Motor neuron (in vitro differentiated cells): Measurements from ENCODE around the gene ADCY3. TPM values are rescaled to one million over a fixed set of nuclear protein-coding genes. Genes with fewer than 3 reads are reported as not detected.

Experiments
- ATAC-seq, 8 experiments: fragments of 200-7000 bp; cut with Tn5 transposase; replicated peaks in 6 of 8; 2 replicates each; pipeline ENCODE4 v1.8.0; 2021; ENCODE audit warnings: mild to moderate bottlenecking in 8 of 8, moderate library complexity in 8 of 8
- H3K27ac ChIP-seq, 2 donors: fragments of 250-450 bp; sonication (Bioruptor Pico); 2 replicates each; pipeline ENCODE4 v1.9.0; 2021; ENCODE audit warnings: antibody characterized with exemption in 2 of 2, mild to moderate bottlenecking in 2 of 2, moderate library complexity in 1 of 2
- H3K4me1 ChIP-seq, 2 donors: fragments of 250-450 bp; sonication (Bioruptor Pico); replicated peaks in 1 of 2; 2 replicates each; pipeline ENCODE4 v1.6.1; 2021; ENCODE audit warnings: antibody characterized with exemption in 2 of 2, mild to moderate bottlenecking in 2 of 2, moderate library complexity in 1 of 2
- H3K4me3 ChIP-seq, 5 donors: fragments of 250-450 bp; sonication (Bioruptor Pico); 2 replicates each; pipeline ENCODE4 v1.9.0; 2021; ENCODE audit warnings: antibody characterized with exemption in 5 of 5, mild to moderate bottlenecking in 5 of 5, moderate library complexity in 4 of 5
- WGBS, 10 experiments: fragments of 450-650 bp; shearing (Covaris generic); methylation state at CpG; one replicate each; pipeline ENCODE4 v1.0.0; 2022; 5-methylcytosine and 5-hydroxymethylcytosine counted together
- in situ Hi-C, 9 experiments: fragments of 400-800 bp; cut with MboI; loops; one replicate each; pipeline ENCODE4 v1.15.0; 2021; ENCODE audit warnings: low sequenced_read_pairs in 9 of 9, low pct_unique_long_range_greater_than_20kb in 2 of 9; ENCODE audit not compliant: unreplicated experiment in 9 of 9
- total RNA-seq, 8 experiments: library from RNA; unstranded; fragments of 300-600 nt; gene quantifications; 2 replicates each; pipeline versions ENCODE4 v1.2.3 to v1.2.4, GENCODE V29; 2022

Gene ADCY3
- total RNA-seq, 8 experiments from 2014 or later: 10.2 to 91.3 (median 20.6) TPM

DNA sequence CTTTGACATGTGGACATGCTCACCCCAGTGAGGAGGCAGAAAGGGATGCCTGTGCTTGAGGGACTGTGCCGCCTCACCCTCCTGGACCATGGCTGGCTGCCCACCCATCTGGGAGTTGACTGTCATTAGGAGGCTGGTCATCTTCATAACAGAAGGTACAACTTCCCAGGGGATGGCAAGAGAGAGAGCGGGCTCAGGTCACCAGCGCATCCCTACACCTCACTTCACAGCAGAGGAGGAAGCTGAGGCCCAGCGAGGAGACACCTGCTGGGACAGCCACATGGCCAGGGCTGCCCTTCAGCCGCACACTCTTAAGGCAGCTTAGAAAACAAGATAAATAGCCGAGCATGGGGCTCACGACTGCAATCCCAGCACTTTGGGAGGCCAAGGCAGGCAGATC lies 59.4 kb downstream of the ADCY3 start:
- Histone ChIP-seq H3K4me1 (peaks cover 5 to 10% of the 10 kb centered on the region in 2 donors), H3K4me3 (no peak overlapping the region), H3K27ac (no peak overlapping the region)
- ATAC-seq: no peak
- in situ Hi-C loops: no loop called here
- 90 to 100% (median 97%) methylated on average over 1 to 4 of the region's 7 CpGs; no CpG with 5 or more reads in 7 of the 10 experiments for WGBS, 10 experiments

GRCh38 chr2:24859968-24860600 lies 60.0 kb downstream of the ADCY3 start:
- WGBS, 10 experiments: 91 to 100% (median 100%) methylated on average over 1 to 4 of the region's 15 CpGs; no CpG with 5 or more reads in 7 of the 10 experiments

GRCh38 chr2:24858996-24859395 lies 61.0 kb downstream of the ADCY3 start:
- 79 to 100% (median 83%) methylated on average over 1 to 13 of the region's 13 CpGs; no CpG with 5 or more reads in 1 of the 10 experiments for WGBS, 10 experiments
- Histone ChIP-seq H3K4me1 (peaks cover 7 to 16% of the 10 kb centered on the region in 2 donors), H3K27ac (no peak overlapping the region), H3K4me3 (no peak overlapping the region)
- in situ Hi-C loops: no loop called here
- ATAC-seq: no peak

More at GRCh38 chr2:24859968-24860600, 60.0 kb downstream of the ADCY3 start:
- ATAC-seq: no peak
- Histone ChIP-seq H3K27ac (no peak overlapping the region), H3K4me1 (peaks cover 7 to 15% of the 10 kb centered on the region in 2 donors), H3K4me3 (no peak overlapping the region)
- in situ Hi-C loops: no loop called here

GRCh38 chr2:24857746-24858145 lies 62.3 kb downstream of the ADCY3 start:
- peaks cover 7 to 16% of the 10 kb centered on the region in 2 donors for H3K4me1 ChIP-seq
- H3K4me3 ChIP-seq: no peak overlapping the region
- 80 to 100% (median 96%) methylated on average over 1 to 6 of the region's 6 CpGs; no CpG with 5 or more reads in 2 of the 10 experiments for WGBS, 10 experiments
- ATAC-seq: no peak
- H3K27ac ChIP-seq: no peak overlapping the region
- in situ Hi-C loops: no loop called here

- no peak overlapping the region for H3K4me3 ChIP-seq
- 0 to 100% (median 51%) methylated on average over 1 to 4 of the region's 5 CpGs; no CpG with 5 or more reads in 5 of the 10 experiments for WGBS, 10 experiments
- peak in 3 of 8 experiments; percentile 11 to 63 (median 54) for ATAC-seq
- in situ Hi-C loops: no loop called here
- H3K4me1 ChIP-seq: peaks cover 7 to 16% of the 10 kb centered on the region in 2 donors
- no peak overlapping the region for H3K27ac ChIP-seq
These were observed 63.2 kb downstream of the ADCY3 start for GRCh38 chr2:24856791-24857211.

- WGBS, 10 experiments: 0% methylated on average over 1 to 3 of the region's 4 CpGs; no CpG with 5 or more reads in 7 of the 10 experiments
- in situ Hi-C loops: no loop called here
- peak; percentile 82 to 100 (median 100) for ATAC-seq
- no peak overlapping the region for H3K4me3 ChIP-seq
- peak overlapping the region in 1 of 2 donors; percentile 35 for H3K27ac ChIP-seq
- H3K4me1 ChIP-seq: peaks cover 7 to 16% of the 10 kb centered on the region in 2 donors
These were observed 64.3 kb downstream of the ADCY3 start for GRCh38 chr2:24855726-24856125.

DNA sequence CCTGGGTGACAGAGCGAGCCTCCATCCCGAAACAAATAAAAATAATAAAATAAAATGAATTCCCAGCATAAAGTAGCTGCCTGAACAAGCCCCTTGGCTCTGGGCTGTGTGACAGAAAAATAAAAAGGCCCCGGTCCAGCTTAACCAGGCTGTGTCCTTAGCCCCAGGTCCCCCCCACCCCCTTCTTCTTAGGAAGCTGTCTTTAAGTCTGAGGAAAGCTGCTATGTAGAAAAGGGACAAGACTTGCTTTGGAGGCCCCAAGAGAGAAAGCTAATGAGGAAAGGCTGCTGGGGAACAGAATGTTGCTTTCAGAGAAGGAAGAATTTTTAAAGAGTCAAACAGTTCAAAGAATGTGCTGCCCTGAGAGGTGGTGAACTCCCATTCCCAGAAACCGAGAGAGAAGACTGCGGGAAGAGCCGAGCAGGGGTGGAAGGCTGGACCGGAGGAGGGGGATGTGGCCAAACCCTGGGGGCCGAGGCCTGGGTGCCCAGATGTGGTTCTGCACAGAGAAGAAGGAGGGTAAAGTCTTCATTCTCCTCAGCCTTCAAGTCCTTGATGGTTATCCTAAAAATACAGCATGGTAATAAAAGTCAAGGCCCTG lies 64.9 kb downstream of the ADCY3 start:
- Histone ChIP-seq H3K27ac (peak overlapping the region in 1 of 2 donors; percentile 35), H3K4me1 (peaks cover 7 to 16% of the 10 kb centered on the region in 2 donors), H3K4me3 (no peak overlapping the region)
- in situ Hi-C loops: no loop called here
- 43 to 100% (median 94%) methylated on average over 1 to 6 of the region's 8 CpGs; no CpG with 5 or more reads in 2 of the 10 experiments for WGBS, 10 experiments
- ATAC-seq: peak in 3 of 8 experiments; percentile 10 to 73 (median 40)

GRCh38 chr2:24853996-24854395 lies 66.0 kb downstream of the ADCY3 start:
- no peak overlapping the region for H3K4me3 ChIP-seq
- no peak overlapping the region for H3K27ac ChIP-seq
- 75 to 100% (median 100%) methylated on average over 1 to 3 of the region's 3 CpGs; no CpG with 5 or more reads in 4 of the 10 experiments for WGBS, 10 experiments
- in situ Hi-C loops: no loop called here
- ATAC-seq: no peak
- peaks cover 7 to 16% of the 10 kb centered on the region in 2 donors for H3K4me1 ChIP-seq

DNA sequence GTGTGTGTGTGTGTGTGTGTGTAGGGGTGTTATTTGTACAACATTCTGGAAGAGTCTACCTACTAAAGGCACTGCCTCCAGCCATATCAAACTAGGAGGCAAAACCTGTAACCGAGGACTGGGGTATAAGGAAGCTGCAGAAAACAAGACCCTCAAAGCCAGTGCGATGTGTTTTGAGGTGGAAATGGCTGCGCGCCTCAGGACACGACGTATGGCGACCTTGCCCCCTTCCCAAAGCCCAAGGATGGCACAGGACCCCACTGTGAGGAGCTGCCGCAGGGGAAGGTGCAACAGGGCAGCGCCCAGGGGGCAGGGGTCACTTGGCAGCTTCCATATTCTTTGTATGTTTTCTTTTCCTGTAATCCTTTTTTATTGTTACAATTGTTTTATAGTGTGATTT lies 67.0 kb downstream of the ADCY3 start:
- H3K27ac ChIP-seq: no peak overlapping the region
- H3K4me1 ChIP-seq: peaks cover 7 to 16% of the 10 kb centered on the region in 2 donors
- ATAC-seq: no peak
- in situ Hi-C loops: no loop called here
- 80 to 100% (median 100%) methylated on average over 1 to 6 of the region's 9 CpGs; no CpG with 5 or more reads in 5 of the 10 experiments for WGBS, 10 experiments
- H3K4me3 ChIP-seq: no peak overlapping the region

DNA sequence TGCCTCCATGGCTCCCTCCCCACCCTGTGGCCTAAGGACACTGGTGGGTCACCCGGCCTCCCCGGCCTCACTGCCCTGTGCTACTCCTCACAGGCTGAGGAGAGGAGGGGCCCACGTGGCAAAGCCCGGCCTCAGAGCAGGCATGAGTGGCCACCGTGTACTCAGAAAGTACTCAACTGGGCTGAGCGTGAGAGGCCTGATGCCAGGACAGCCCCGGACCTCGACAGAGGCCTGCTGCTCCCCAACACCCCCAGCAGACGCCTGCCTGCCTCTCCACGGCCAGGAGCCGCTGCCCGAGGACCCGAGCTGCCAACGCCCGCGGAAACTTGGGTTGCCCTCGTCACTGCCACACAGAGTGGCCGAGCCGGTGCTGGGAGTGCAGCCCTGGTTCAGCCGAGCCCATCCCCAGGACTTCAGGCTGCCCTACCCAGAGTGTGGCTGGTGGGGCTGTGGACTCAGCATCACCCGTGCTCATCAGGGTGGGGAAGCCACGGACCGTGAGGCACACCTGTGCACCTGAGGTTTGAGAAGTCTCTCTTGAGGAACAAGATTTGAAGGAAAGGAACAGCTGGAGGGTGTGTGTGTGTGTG lies 67.5 kb downstream of the ADCY3 start:
- no peak for ATAC-seq
- H3K4me1 ChIP-seq: peaks cover 7 to 16% of the 10 kb centered on the region in 2 donors
- H3K4me3 ChIP-seq: no peak overlapping the region
- in situ Hi-C loops: no loop called here
- 67 to 92% (median 92%) methylated on average over 3 to 5 of the region's 23 CpGs; no CpG with 5 or more reads in 7 of the 10 experiments for WGBS, 10 experiments
- no peak overlapping the region for H3K27ac ChIP-seq

DNA sequence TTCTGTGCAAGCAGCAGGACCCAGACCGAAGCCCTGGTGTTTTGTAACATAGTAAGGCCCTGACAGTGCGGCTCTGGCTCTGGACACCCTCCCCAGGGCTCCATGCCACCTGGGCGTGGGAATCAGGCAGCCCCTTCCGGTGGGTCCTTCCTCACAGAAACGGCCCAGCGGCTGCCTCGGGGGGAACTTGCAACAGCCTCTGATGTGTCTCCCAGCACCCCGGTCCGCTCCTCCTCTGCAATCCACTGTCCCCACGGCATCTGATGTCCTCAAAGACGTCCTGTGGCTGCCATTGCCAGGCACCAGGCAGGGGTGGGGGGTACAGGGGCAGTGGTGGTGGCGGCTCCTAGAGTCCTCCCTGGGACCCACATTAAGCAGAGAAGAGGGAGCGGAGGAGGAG lies 68.0 kb downstream of the ADCY3 start:
- Histone ChIP-seq H3K27ac (no peak overlapping the region), H3K4me1 (peaks cover 7 to 16% of the 10 kb centered on the region in 2 donors), H3K4me3 (no peak overlapping the region)
- WGBS, 10 experiments: 80 to 100% (median 100%) methylated on average over 1 of the region's 13 CpGs; no CpG with 5 or more reads in 6 of the 10 experiments
- ATAC-seq: no peak
- in situ Hi-C loops: no loop called here

DNA sequence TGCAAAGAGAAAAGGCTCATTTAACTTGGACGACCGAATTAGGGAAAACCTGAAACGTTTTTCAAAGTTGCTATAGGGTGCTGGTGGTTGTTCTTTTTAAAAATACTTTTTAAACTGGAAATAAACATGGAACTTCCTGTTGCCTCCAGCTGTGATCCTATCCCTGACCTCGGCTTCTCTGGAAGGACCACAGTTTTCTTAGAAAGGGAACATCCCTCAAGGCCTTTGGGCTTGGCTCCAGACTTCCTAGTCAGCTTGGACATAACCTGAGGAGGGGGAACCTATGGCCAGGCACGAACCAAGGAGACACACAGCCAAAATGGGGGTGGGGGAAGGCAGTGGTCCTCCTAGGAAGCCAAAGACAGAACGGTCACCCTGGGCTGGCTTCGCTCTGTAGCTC lies 69.1 kb downstream of the ADCY3 start:
- Histone ChIP-seq H3K4me3 (no peak overlapping the region), H3K27ac (no peak overlapping the region), H3K4me1 (peaks cover 5 to 10% of the 10 kb centered on the region in 2 donors)
- in situ Hi-C loops: no loop called here
- WGBS, 10 experiments: 71 to 91% (median 83%) methylated on average over 2 to 5 of the region's 7 CpGs; no CpG with 5 or more reads in 3 of the 10 experiments
- no peak for ATAC-seq

GRCh38 chr2:24845691-24846090 lies 74.3 kb downstream of the ADCY3 start:
- no peak for ATAC-seq
- H3K4me1 ChIP-seq: no peaks in the 10 kb centered on the region
- 97 to 100% (median 100%) methylated on average over 1 to 5 of the region's 5 CpGs; no CpG with 5 or more reads in 6 of the 10 experiments for WGBS, 10 experiments

More at GRCh38 chr2:24845691-24846090, 74.3 kb downstream of the ADCY3 start:
- no peak overlapping the region for H3K27ac ChIP-seq
- in situ Hi-C loops: loop anchor here in 2 of 9 experiments (25.0 kb wide), 1 partner anchor 433 kb away; no protein-coding TSS in a partner anchor
- H3K4me3 ChIP-seq: no peak overlapping the region
